IMR-90 (cell line): ENCODE data around the gene ADAMTS12. TPM values are rescaled to one million over a fixed set of nuclear protein-coding genes. Genes with fewer than 3 reads are reported as not detected.
A peak's percentile ranks its signal among the peaks of the same experiment; 100 is the strongest.

Source experiments
- ATAC-seq: fragments of 200-7000 bp; cut with Tn5 transposase; 2 replicates; pipeline ENCODE4 v1.9.1; 2020; ENCODE audit warnings: low read depth, mild to moderate bottlenecking, moderate library complexity
- BruUV-seq: library from RNA; stranded (reverse); fragments of 400-500 nt; replicated peaks from 2 replicates; lab custom pipeline; 2021; lab: Mats Ljungman, UMichigan
- CTCF ChIA-PET: fragments of 300-600 bp; formaldehyde crosslinking; extraction: SDS; loops from one replicate; lab custom pipeline; 2021; ENCODE audit warnings: antibody characterized with exemption; lab: Yijun Ruan, JAX
- POLR2A ChIA-PET: fragments of 300-600 bp; sonication (Branson Sonifier 250); formaldehyde crosslinking; loops from one replicate; lab custom pipeline; 2022; ENCODE audit warnings: antibody characterized with exemption; ENCODE audit not compliant: unreplicated experiment; lab: Charles Lee
- DNase-seq: peaks from one replicate; pipeline ENCODE4 v3.0.0; 2013
- H2AFZ ChIP-seq: replicated peaks from 2 replicates; pipeline ENCODE3; 2013; ENCODE audit warnings: low read length, mild to moderate bottlenecking; ENCODE audit not compliant: poor library complexity
- H2AK5ac ChIP-seq: 2 replicates; pipeline ENCODE4 v1.6.1; 2013; ENCODE audit warnings: low read depth, low read length, inconsistent platforms
- H2AK9ac ChIP-seq: replicated peaks from 2 replicates; pipeline ENCODE3; 2013; ENCODE audit warnings: mild to moderate bottlenecking, low read depth, low read length, moderate library complexity; ENCODE audit not compliant: poor library complexity
- H2BK120ac ChIP-seq: 2 replicates; pipeline ENCODE4 v1.6.1; 2013; ENCODE audit warnings: low read depth, low read length, inconsistent platforms
- H2BK15ac ChIP-seq: 3 replicates; pipeline ENCODE4 v1.6.1; 2013; ENCODE audit warnings: low read depth, low read length, inconsistent platforms
- H2BK20ac ChIP-seq: 2 replicates; pipeline ENCODE4 v1.6.1; 2013; ENCODE audit warnings: low read depth, mild to moderate bottlenecking, inconsistent platforms, low read length, moderate library complexity
- H2BK5ac ChIP-seq: 2 replicates; pipeline ENCODE4 v1.6.1; 2013; ENCODE audit warnings: mild to moderate bottlenecking, low read depth, low read length, inconsistent platforms; ENCODE audit not compliant: poor library complexity, severe bottlenecking
- H3K14ac ChIP-seq: replicated peaks from 2 replicates; pipeline ENCODE4 v1.6.1; 2013; ENCODE audit warnings: low read depth, low read length, inconsistent platforms
- H3K18ac ChIP-seq: 2 replicates; pipeline ENCODE4 v1.6.1; 2013; ENCODE audit warnings: low read depth, low read length, control low read depth
- H3K23ac ChIP-seq: 2 replicates; pipeline ENCODE4 v1.6.1; 2013; ENCODE audit warnings: low read depth, low read length, inconsistent platforms
- H3K27ac ChIP-seq: 2 replicates; pipeline ENCODE4 v1.5.1; 2013; ENCODE audit warnings: mild to moderate bottlenecking, control low read depth, low read length; ENCODE audit not compliant: insufficient read depth
- H3K27me3 ChIP-seq: 2 replicates; pipeline ENCODE4 v1.6.1; 2013; ENCODE audit warnings: low read length; ENCODE audit not compliant: control insufficient read depth, insufficient read depth
- H3K36me3 ChIP-seq: 2 replicates; pipeline ENCODE4 v1.6.1; 2013; ENCODE audit warnings: low read length, mixed read lengths; ENCODE audit not compliant: control insufficient read depth, insufficient read depth
- H3K4ac ChIP-seq: 2 replicates; pipeline ENCODE4 v1.6.1; 2013; ENCODE audit warnings: low read depth, low read length, inconsistent platforms
- H3K4me1 ChIP-seq: 2 replicates; pipeline ENCODE4 v1.6.1; 2013; ENCODE audit warnings: low read length, mixed read lengths; ENCODE audit not compliant: control insufficient read depth, insufficient read depth
- H3K4me2 ChIP-seq: 2 replicates; pipeline ENCODE4 v1.6.1; 2013; ENCODE audit warnings: low read depth, mild to moderate bottlenecking, control low read depth, low read length, moderate library complexity
- H3K4me3 ChIP-seq: 2 replicates; pipeline ENCODE4 v1.5.1; 2013; ENCODE audit warnings: low read depth, mild to moderate bottlenecking, control low read depth, low read length, moderate library complexity; ENCODE audit not compliant: insufficient read depth
- H3K56ac ChIP-seq: 2 replicates; pipeline ENCODE4 v1.6.1; 2013; ENCODE audit warnings: low read length, inconsistent platforms; ENCODE audit not compliant: insufficient read depth; ENCODE audit errors: extremely low read depth
- H3K79me1 ChIP-seq, 2 experiments: 2 replicates each; pipeline ENCODE4 v1.6.1; 2013; ENCODE audit warnings: low read length in 2 of 2, inconsistent platforms in 1 of 2, low read depth in 1 of 2
- H3K9ac ChIP-seq: 2 replicates; pipeline ENCODE4 v1.6.1; 2013; ENCODE audit warnings: low read depth, low read length, control low read depth
- H3K9me1 ChIP-seq: 2 replicates; pipeline ENCODE4 v1.6.1; 2013; ENCODE audit warnings: low read length, inconsistent platforms; ENCODE audit not compliant: insufficient read depth
- H3K9me3 ChIP-seq: 2 replicates; pipeline ENCODE4 v1.6.1; 2013; ENCODE audit warnings: low read length; ENCODE audit not compliant: control insufficient read depth, insufficient read depth
- H4K20me1 ChIP-seq: 2 replicates; pipeline ENCODE4 v1.6.1; 2013; ENCODE audit warnings: low read length, inconsistent platforms; ENCODE audit not compliant: insufficient read depth
- H4K5ac ChIP-seq: 2 replicates; pipeline ENCODE4 v1.6.1; 2013; ENCODE audit warnings: mild to moderate bottlenecking, low read depth, low read length, control low read depth
- H4K8ac ChIP-seq, 2 experiments: 2 replicates each; pipeline ENCODE4 v1.6.1; 2013; ENCODE audit warnings: low read depth in 2 of 2, low read length in 2 of 2, control low read depth in 1 of 2, inconsistent platforms in 1 of 2
- H4K91ac ChIP-seq: 2 replicates; pipeline ENCODE4 v1.6.1; 2013; ENCODE audit warnings: low read depth, low read length, inconsistent platforms; ENCODE audit not compliant: insufficient read depth
- FOS ChIP-seq: fragments of 150-350 bp; IDR thresholded peaks from 2 replicates; pipeline ENCODE4 v1.6.1; 2016; ENCODE audit warnings: low read depth, low read length
- RAD21 ChIP-seq: IDR thresholded peaks from 2 replicates; pipeline ENCODE4 v1.6.1; 2012; ENCODE audit warnings: low read length, improper control_type of control experiment
- WGBS, 2 experiments: methylation state at CpG; one replicate each; pipeline versions ENCODE4 v1.1.5 to v1.1.7; 2013; ENCODE audit warnings: missing lambda C conversion rate in 2 of 2; ENCODE audit not compliant: insufficient read length in 1 of 2; ENCODE audit errors: extremely low coverage in 2 of 2; 5-methylcytosine and 5-hydroxymethylcytosine counted together
- dilution Hi-C: fragments of 300-500 bp; cut with HindIII; formaldehyde crosslinking; loops from one replicate; pipeline ENCODE4 v1.14.3; 2018; ENCODE audit warnings: low sequenced_read_pairs; ENCODE audit not compliant: unreplicated experiment
- in situ Hi-C: fragments of 300-500 bp; cut with MboI; formaldehyde crosslinking; loops from 3 replicates; pipeline ENCODE4 v1.14.3; 2019; ENCODE audit warnings: low sequenced_read_pairs, inconsistent platforms, mixed read lengths
- intact Hi-C: fragments of 100-400 bp; cut with micrococcal nuclease; formaldehyde crosslinking; loops from 2 replicates; pipeline ENCODE4 v1.10.0; 2022
- polyA plus RNA-seq, 3 experiments: library from polyadenylated mRNA; depleted of rRNA; stranded (reverse); fragments of >200 nt; gene quantifications; 2 replicates each; pipeline ENCODE4 v1.2.3, GENCODE V29; 2012; ENCODE audit warnings: low replicate concordance in 1 of 3
- total RNA-seq: library from RNA; depleted of rRNA; stranded (reverse); fragments of >200 nt; gene quantifications from 2 replicates; pipeline ENCODE4 v1.2.3, GENCODE V29; 2012

ADAMTS12 gene
- total and polyA plus RNA-seq, 2 of the 4 experiments (the other 2 are of a cell fraction) = 27.3 to 51.3 TPM

DNA sequence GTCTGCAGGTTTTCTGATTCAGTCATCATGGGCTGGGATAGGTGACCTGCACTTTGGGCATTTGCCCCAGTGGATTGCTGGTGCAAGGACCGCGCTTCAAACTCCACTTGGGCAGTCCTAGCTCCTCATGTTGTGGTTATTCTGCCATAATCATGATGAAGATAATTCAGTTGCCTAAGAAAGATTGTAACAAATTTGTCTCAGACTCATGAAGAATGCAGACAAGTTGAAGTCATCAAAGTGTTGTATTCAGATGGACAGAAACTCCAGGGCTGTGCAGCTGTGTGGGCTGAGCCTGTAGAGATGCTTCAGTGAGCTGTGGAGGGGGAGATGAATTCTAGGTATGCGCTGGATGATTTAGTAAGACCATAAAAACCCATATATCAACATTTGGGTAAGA lies 412.5 kb downstream of the ADAMTS12 start:
- H2AK9ac ChIP-seq = no peak overlapping the region
- no peak overlapping the region for H3K18ac ChIP-seq
- H3K27me3 ChIP-seq = no peaks in the 10 kb centered on the region
- H3K14ac ChIP-seq = no peak overlapping the region
- no peak overlapping the region for H4K91ac ChIP-seq
- in situ Hi-C loops (no loop called here), dilution Hi-C loops (no loop called here), intact Hi-C loops (no loop called here)
- no peak overlapping the region for H2BK120ac ChIP-seq
- peaks cover 3% of the 10 kb centered on the region; the same call in 1 of the 2 replicates for H3K9me1 ChIP-seq
- no peaks in the 10 kb centered on the region for H3K4me1 ChIP-seq
- POLR2A ChIA-PET = no interaction called here
- ATAC-seq (peak; percentile 89), DNase-seq (peak; percentile 73)
- peaks cover 4% of the 10 kb centered on the region for H3K36me3 ChIP-seq
- CTCF ChIA-PET = interaction anchor here (0.6 kb wide), 1 partner anchor 1036 kb away, joined by 4 read pairs; no protein-coding TSS in a partner anchor
- no peak overlapping the region for H3K4me3 ChIP-seq
- H2BK15ac ChIP-seq = no peak overlapping the region
- H3K79me1 ChIP-seq = no peaks in the 10 kb centered on the region; a peak in 2 of 4 replicates
- no peak overlapping the region for H2BK20ac ChIP-seq
- no CpG with 5 or more reads among the region's 3 CpGs for WGBS, 2 experiments
- H3K9me3 ChIP-seq = no peaks in the 10 kb centered on the region
- no peak overlapping the region for H3K4me2 ChIP-seq
- no peak overlapping the region for H2BK5ac ChIP-seq
- no peaks in the 10 kb centered on the region; the same call in 1 of the 2 replicates for H4K20me1 ChIP-seq
- no peak overlapping the region for H3K9ac ChIP-seq
- no peak overlapping the region for H3K56ac ChIP-seq
- no TSS peak for BruUV-seq
- H4K5ac ChIP-seq = no peak overlapping the region
- H2AFZ ChIP-seq = no peak overlapping the region
- TF ChIP-seq FOS = no peak
- TF ChIP-seq RAD21 = 0 out of 2 replicates have a peak, but pooled peaks have one; percentile 5
- H3K27ac ChIP-seq = no peak overlapping the region
- no peak overlapping the region for H3K4ac ChIP-seq
- no peak overlapping the region for H4K8ac ChIP-seq
- no peak overlapping the region for H2AK5ac ChIP-seq
- H3K23ac ChIP-seq = no peak overlapping the region
